ENCODE data around the gene FOCAD.

- TF ChIP-seq CTCF (IDR thresholded peaks at IDR 0.05), result no peak
- no peak for TF ChIP-seq POLR2A (IDR thresholded peaks at IDR 0.05)
Measured at GRCh38 chr9:20815923-20816703, 132.1 kb downstream of the FOCAD start.
